CD4-positive, alpha-beta T cell (primary cell): ENCODE data around the gene FBXO21. TPM values are rescaled to one million over a fixed set of nuclear protein-coding genes. Genes with fewer than 3 reads are reported as not detected.

Experiments
- ATAC-seq: fragments of 200-7000 bp; cut with Tn5 transposase; one replicate; pipeline ENCODE4 v1.10.0; 2022; ENCODE audit warnings: mild to moderate bottlenecking; ENCODE audit not compliant: poor library complexity
- CTCF ChIA-PET: fragments of 350-600 bp; sonication (Branson Sonifier 250); formaldehyde crosslinking; loops from one replicate; lab custom pipeline; 2021; ENCODE audit warnings: antibody characterized with exemption, inconsistent platforms; lab: Charles Lee
- POLR2A ChIA-PET: fragments of 350-600 bp; sonication (Branson Sonifier 250); formaldehyde crosslinking; loops from one replicate; lab custom pipeline; 2021; ENCODE audit warnings: antibody characterized with exemption, inconsistent platforms; lab: Charles Lee
- DNase-seq, 14 experiments: peaks; one replicate each; pipeline ENCODE4 v3.0.0-alpha.2; 2013 to 2020; ENCODE audit warnings: mixed read lengths in 2 of 14
- H3K27ac ChIP-seq, 2 donors: one replicate each; pipeline versions ENCODE4 v1.5.1 to v1.7.0; 2013; ENCODE audit warnings: low read length in 2 of 2, low read depth in 1 of 2, mild to moderate bottlenecking in 1 of 2
- H3K27me3 ChIP-seq, 2 experiments: 1 replicate in 1 of 2; 2 replicates in 1 of 2; pipeline versions ENCODE4 v1.6.1 to v1.7.0; 2013; ENCODE audit warnings: low read length in 2 of 2, control low read depth in 1 of 2, mild to moderate bottlenecking in 1 of 2, moderate library complexity in 1 of 2; ENCODE audit not compliant: insufficient read depth in 2 of 2, control insufficient read depth in 1 of 2
- H3K36me3 ChIP-seq: one replicate; pipeline ENCODE4 v1.6.1; 2013; ENCODE audit warnings: low read length, control low read depth; ENCODE audit not compliant: insufficient read depth
- H3K4me1 ChIP-seq: one replicate; pipeline ENCODE4 v1.6.1; 2013; ENCODE audit warnings: low read length, control low read depth; ENCODE audit not compliant: insufficient read depth
- H3K4me3 ChIP-seq: one replicate; pipeline ENCODE4 v1.5.1; 2013; ENCODE audit warnings: mild to moderate bottlenecking, low read length, moderate library complexity
- H3K9me3 ChIP-seq, 2 experiments: 1 replicate in 1 of 2; 2 replicates in 1 of 2; pipeline versions ENCODE4 v1.6.1 to v1.7.0; 2013; ENCODE audit warnings: low read length in 2 of 2, mild to moderate bottlenecking in 2 of 2, control low read depth in 1 of 2, moderate library complexity in 1 of 2; ENCODE audit not compliant: control insufficient read depth in 1 of 2, insufficient read depth in 1 of 2
- H3K27ac Mint-ChIP-seq: one replicate; pipeline ENCODE4 v1.8.0; 2020; ENCODE audit warnings: mixed read lengths
- H3K27me3 Mint-ChIP-seq: one replicate; pipeline ENCODE4 v1.8.0; 2021; ENCODE audit warnings: mixed read lengths
- H3K36me3 Mint-ChIP-seq: one replicate; pipeline ENCODE4 v1.8.0; 2021; ENCODE audit warnings: low read depth, mixed read lengths
- H3K4me1 Mint-ChIP-seq: one replicate; pipeline ENCODE4 v1.8.0; 2021; ENCODE audit warnings: low read depth, mixed read lengths
- H3K4me3 Mint-ChIP-seq: one replicate; pipeline ENCODE4 v1.8.0; 2020; ENCODE audit warnings: mild to moderate bottlenecking, mixed read lengths
- H3K9me3 Mint-ChIP-seq: one replicate; pipeline ENCODE4 v1.8.0; 2020; ENCODE audit warnings: mixed read lengths
- CTCF ChIP-seq: fragments of 200-600 bp; IDR thresholded peaks from one replicate; pipeline ENCODE4 v1.8.0; 2022; ENCODE audit warnings: antibody characterized with exemption, mild to moderate bottlenecking
- intact Hi-C, 2 experiments: fragments of 100-400 bp; cut with DNase I in 1 of 2; cut with micrococcal nuclease in 1 of 2; formaldehyde crosslinking; loops; one replicate each; pipeline versions ENCODE4 v1.15.1 to v1.9.0; 2023 to 2025; cut with DNase I, micrococcal nuclease
- total RNA-seq, 174 experiments: library from RNA in 2 of 174; stranded (reverse) in 2 of 174; gene quantifications; one replicate each; pipeline ENCODE4 v1.2.3 and lab custom pipeline; 2021 to 2026

The FBXO21 gene
- total RNA-seq, 2 experiments from 2014 or later, result 67.7 to 67.9 TPM

GRCh38 chr12:117145597-117146154 lies 44.6 kb downstream of the FBXO21 start:
- intact Hi-C loops, result no loop called here

GRCh38 chr12:117144599-117144998 lies 45.7 kb downstream of the FBXO21 start:
- Histone ChIP-seq H3K4me3 (no peak overlapping the region), H3K27me3 (no peaks in the 10 kb centered on the region), H3K4me1 (no peaks in the 10 kb centered on the region), H3K27ac (no peak overlapping the region), H3K9me3 (no peaks in the 10 kb centered on the region), H3K36me3 (peaks cover 38% of the 10 kb centered on the region)
- no peaks in the 10 kb centered on the region for H3K4me1 Mint-ChIP-seq
- H3K9me3 Mint-ChIP-seq, result no peaks in the 10 kb centered on the region
- peaks cover 68% of the 10 kb centered on the region for H3K36me3 Mint-ChIP-seq
- no peak for TF ChIP-seq CTCF
- ATAC-seq, result no peak
- H3K27ac Mint-ChIP-seq, result no peak overlapping the region
- no peaks in the 10 kb centered on the region for H3K27me3 Mint-ChIP-seq
- CTCF ChIA-PET, result no interaction called here
- POLR2A ChIA-PET, result no interaction called here
- intact Hi-C loops, result no loop called here
- H3K4me3 Mint-ChIP-seq, result no peak overlapping the region
- no peak for DNase-seq

More at GRCh38 chr12:117145597-117146154, 44.6 kb downstream of the FBXO21 start:
- H3K4me1 ChIP-seq, result no peaks in the 10 kb centered on the region
- H3K27ac Mint-ChIP-seq, result no peak overlapping the region
- peaks cover 79% of the 10 kb centered on the region for H3K36me3 Mint-ChIP-seq
- ATAC-seq, result no peak
- H3K9me3 ChIP-seq, result no peaks in the 10 kb centered on the region
- no peak overlapping the region for H3K27ac ChIP-seq
- H3K27me3 ChIP-seq, result no peaks in the 10 kb centered on the region
- H3K4me1 Mint-ChIP-seq, result peaks cover 3% of the 10 kb centered on the region
- no peak for TF ChIP-seq CTCF
- ChIA-PET CTCF (no interaction called here), POLR2A (no interaction called here)
- no peak for DNase-seq
- no peaks in the 10 kb centered on the region for H3K9me3 Mint-ChIP-seq
- H3K27me3 Mint-ChIP-seq, result no peaks in the 10 kb centered on the region
- no peak overlapping the region for H3K4me3 ChIP-seq
- peaks cover 44% of the 10 kb centered on the region for H3K36me3 ChIP-seq
- H3K4me3 Mint-ChIP-seq, result no peak overlapping the region

- Histone ChIP-seq H3K4me3 (no peak overlapping the region), H3K27me3 (no peaks in the 10 kb centered on the region), H3K4me1 (no peaks in the 10 kb centered on the region), H3K9me3 (no peaks in the 10 kb centered on the region), H3K27ac (no peak overlapping the region), H3K36me3 (peaks cover 29% of the 10 kb centered on the region)
- Mint-ChIP-seq H3K27me3 (no peaks in the 10 kb centered on the region), H3K9me3 (no peaks in the 10 kb centered on the region), H3K4me1 (no peaks in the 10 kb centered on the region), H3K36me3 (peaks cover 55% of the 10 kb centered on the region), H3K27ac (no peak overlapping the region), H3K4me3 (no peak overlapping the region)
- no peak for TF ChIP-seq CTCF
- CTCF ChIA-PET, result no interaction called here
- intact Hi-C loops, result no loop called here
- POLR2A ChIA-PET, result no interaction called here
- ATAC-seq (no peak), DNase-seq (no peak)
Measured at GRCh38 chr12:117143008-117143532, 47.2 kb downstream of the FBXO21 start.
